Measurements from ENCODE around the gene BRIP1. TPM values are rescaled to one million over a fixed set of nuclear protein-coding genes. Genes with fewer than 3 reads are reported as not detected.

The BRIP1 gene
- total RNA-seq, 8 experiments from 2014 or later, result 0.50 to 11.9 (median 1.0) TPM

DNA sequence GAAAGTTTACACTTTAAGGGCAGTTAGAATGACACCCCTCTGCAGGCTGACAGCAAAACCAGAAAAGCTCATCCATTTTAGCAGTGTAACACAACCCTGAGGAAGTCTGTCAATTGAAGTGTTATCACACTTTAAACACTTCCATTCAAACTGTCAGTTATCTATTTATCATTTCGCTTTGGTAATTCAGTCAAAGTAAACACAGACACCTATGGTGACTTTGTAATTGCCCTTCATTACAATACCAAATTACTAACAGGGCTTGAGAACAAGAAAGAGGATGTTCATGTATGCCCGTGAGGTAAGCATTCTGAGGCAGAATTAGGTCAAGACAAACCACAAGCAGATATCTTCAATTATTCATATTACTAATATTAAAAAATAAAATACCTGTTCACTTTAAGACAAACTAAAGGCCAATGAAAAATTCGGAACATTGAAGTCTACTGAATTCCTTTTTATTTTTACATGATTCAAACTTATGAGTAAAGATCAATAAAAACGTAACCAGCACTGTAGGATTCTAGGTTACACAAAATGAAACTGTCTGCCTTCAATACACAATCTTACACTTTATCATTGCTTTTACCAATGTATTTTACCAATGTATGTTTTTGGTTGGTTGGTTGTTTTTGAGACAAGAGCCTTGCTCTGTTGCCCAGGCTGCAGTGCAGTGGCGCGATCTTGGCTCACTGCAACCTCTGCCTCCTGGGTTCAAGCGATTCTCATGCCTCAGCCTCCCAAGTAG lies 57.1 kb downstream of the BRIP1 start:
- H3K27ac ChIP-seq, result no peak overlapping the region
- in situ Hi-C loops (cut with MboI; ENCODE audit: low pct_unique_long_range_greater_than_20kb in 2 of 9, low sequenced_read_pairs in 9 of 9, unreplicated experiment in 9 of 9), result loop anchor here in 1 of 9 experiments (25.0 kb wide), 1 partner anchor 369 kb away; no protein-coding TSS in a partner anchor
- 74 to 100% (median 89%) methylated on average over 1 to 6 of the region's 7 CpGs; no CpG with 5 or more reads in 1 of the 10 experiments for WGBS, 10 experiments
- H3K4me3 ChIP-seq, result no peak overlapping the region
- H3K4me1 ChIP-seq (replicated peaks in 1 of 2), result peaks cover 0 to 3% of the 10 kb centered on the region in 2 donors
- ATAC-seq (replicated peaks in 6 of 8), result no peak

- Histone ChIP-seq H3K4me3 (no peak overlapping the region), H3K4me1 (replicated peaks in 1 of 2) (peaks cover 0 to 3% of the 10 kb centered on the region in 2 donors), H3K27ac (no peak overlapping the region)
- in situ Hi-C loops (cut with MboI; ENCODE audit: low pct_unique_long_range_greater_than_20kb in 2 of 9, low sequenced_read_pairs in 9 of 9, unreplicated experiment in 9 of 9), result loop anchor here in 1 of 9 experiments (25.0 kb wide), 1 partner anchor 368 kb away; no protein-coding TSS in a partner anchor
- ATAC-seq (replicated peaks in 6 of 8), result no peak
- 10 to 88% (median 86%) methylated on average over 1 of the region's 1 CpG; no CpG with 5 or more reads in 3 of the 10 experiments for WGBS, 10 experiments
Observed at GRCh38 chr17:61805399-61805798, 57.9 kb downstream of the BRIP1 start.

- Histone ChIP-seq H3K4me3 (no peak overlapping the region), H3K4me1 (replicated peaks in 1 of 2) (no peaks in the 10 kb centered on the region), H3K27ac (no peak overlapping the region)
- in situ Hi-C loops (cut with MboI; ENCODE audit: low pct_unique_long_range_greater_than_20kb in 2 of 9, low sequenced_read_pairs in 9 of 9, unreplicated experiment in 9 of 9), result loop anchor here in 1 of 9 experiments (25.0 kb wide), 1 partner anchor 366 kb away; no protein-coding TSS in a partner anchor
- 0 to 100% (median 86%) methylated on average over 1 of the region's 1 CpG; no CpG with 5 or more reads in 1 of the 10 experiments for WGBS, 10 experiments
- no peak for ATAC-seq (replicated peaks in 6 of 8)
Observed at GRCh38 chr17:61803796-61804195, 59.5 kb downstream of the BRIP1 start.

GRCh38 chr17:61803216-61803615 lies 60.1 kb downstream of the BRIP1 start:
- no peaks in the 10 kb centered on the region for H3K4me1 ChIP-seq (replicated peaks in 1 of 2)
- 95 to 100% (median 100%) methylated on average over 1 to 5 of the region's 6 CpGs; no CpG with 5 or more reads in 1 of the 10 experiments for WGBS, 10 experiments
- in situ Hi-C loops (cut with MboI; ENCODE audit: low pct_unique_long_range_greater_than_20kb in 2 of 9, low sequenced_read_pairs in 9 of 9, unreplicated experiment in 9 of 9), result loop anchor here in 1 of 9 experiments (25.0 kb wide), 1 partner anchor 366 kb away; no protein-coding TSS in a partner anchor
- H3K4me3 ChIP-seq, result no peak overlapping the region
- H3K27ac ChIP-seq, result no peak overlapping the region
- ATAC-seq (replicated peaks in 6 of 8), result no peak

GRCh38 chr17:61799812-61800484 lies 63.4 kb downstream of the BRIP1 start:
- Histone ChIP-seq H3K4me3 (no peak overlapping the region), H3K27ac (no peak overlapping the region), H3K4me1 (replicated peaks in 1 of 2) (no peaks in the 10 kb centered on the region)
- 89 to 100% (median 100%) methylated on average over 1 of the region's 1 CpG; no CpG with 5 or more reads in 5 of the 10 experiments for WGBS, 10 experiments
- in situ Hi-C loops (cut with MboI; ENCODE audit: low pct_unique_long_range_greater_than_20kb in 2 of 9, low sequenced_read_pairs in 9 of 9, unreplicated experiment in 9 of 9), result loop anchor here in 1 of 9 experiments (25.0 kb wide), 1 partner anchor 363 kb away; no protein-coding TSS in a partner anchor
- no peak for ATAC-seq (replicated peaks in 6 of 8)

DNA sequence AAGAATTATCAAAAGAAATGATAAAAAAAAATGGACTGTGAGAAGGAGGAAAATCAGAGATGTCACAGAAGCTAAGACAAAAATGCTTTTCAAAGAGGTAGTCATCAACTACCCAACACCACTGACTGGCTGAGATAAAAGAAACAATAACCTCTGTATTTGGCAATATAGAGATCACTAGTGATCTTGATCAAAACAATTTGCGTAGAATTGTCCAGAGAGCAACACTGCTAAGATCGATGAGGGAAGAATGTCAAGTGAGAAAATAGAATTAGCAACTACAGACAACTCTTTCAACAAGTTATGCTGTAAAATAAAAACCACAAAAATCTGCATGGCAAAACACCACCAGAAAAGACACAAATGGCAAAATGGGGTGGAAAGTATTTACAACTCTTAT lies 66.0 kb downstream of the BRIP1 start:
- Histone ChIP-seq H3K4me1 (replicated peaks in 1 of 2) (no peaks in the 10 kb centered on the region), H3K4me3 (no peak overlapping the region), H3K27ac (no peak overlapping the region)
- in situ Hi-C loops (cut with MboI; ENCODE audit: low pct_unique_long_range_greater_than_20kb in 2 of 9, low sequenced_read_pairs in 9 of 9, unreplicated experiment in 9 of 9), result no loop called here
- no peak for ATAC-seq (replicated peaks in 6 of 8)
- 60 to 100% (median 100%) methylated on average over 1 to 2 of the region's 2 CpGs for WGBS, 10 experiments

DNA sequence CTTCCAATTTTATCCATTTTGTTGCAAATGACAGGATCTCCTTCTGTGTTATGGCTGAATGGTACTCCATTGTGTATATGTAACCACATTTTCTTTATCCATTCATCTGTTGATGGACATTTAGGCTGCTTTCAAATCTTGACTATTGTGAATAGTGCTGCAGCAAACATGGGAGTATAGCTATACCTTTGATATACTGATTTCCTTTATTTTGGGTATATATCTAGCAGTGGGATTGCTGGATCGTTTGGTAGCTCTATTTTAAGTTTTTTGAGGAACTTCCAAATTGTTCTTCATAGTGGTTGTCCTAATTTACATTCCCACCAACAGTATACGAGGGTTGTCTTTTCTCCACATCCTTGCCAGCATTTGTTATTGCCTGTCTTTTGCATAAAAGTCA lies 67.8 kb downstream of the BRIP1 start:
- WGBS, 10 experiments, result 74 to 100% (median 92%) methylated on average over 1 to 2 of the region's 2 CpGs; no CpG with 5 or more reads in 3 of the 10 experiments
- Histone ChIP-seq H3K4me1 (replicated peaks in 1 of 2) (no peaks in the 10 kb centered on the region), H3K27ac (no peak overlapping the region), H3K4me3 (no peak overlapping the region)
- in situ Hi-C loops (cut with MboI; ENCODE audit: low pct_unique_long_range_greater_than_20kb in 2 of 9, low sequenced_read_pairs in 9 of 9, unreplicated experiment in 9 of 9), result no loop called here
- ATAC-seq (replicated peaks in 6 of 8), result no peak

GRCh38 chr17:61794792-61795191 lies 68.5 kb downstream of the BRIP1 start:
- Histone ChIP-seq H3K27ac (no peak overlapping the region), H3K4me3 (no peak overlapping the region), H3K4me1 (replicated peaks in 1 of 2) (no peaks in the 10 kb centered on the region)
- WGBS, 10 experiments, result 63 to 100% (median 100%) methylated on average over 1 of the region's 1 CpG; no CpG with 5 or more reads in 3 of the 10 experiments
- no peak for ATAC-seq (replicated peaks in 6 of 8)
- in situ Hi-C loops (cut with MboI; ENCODE audit: low pct_unique_long_range_greater_than_20kb in 2 of 9, low sequenced_read_pairs in 9 of 9, unreplicated experiment in 9 of 9), result no loop called here

DNA sequence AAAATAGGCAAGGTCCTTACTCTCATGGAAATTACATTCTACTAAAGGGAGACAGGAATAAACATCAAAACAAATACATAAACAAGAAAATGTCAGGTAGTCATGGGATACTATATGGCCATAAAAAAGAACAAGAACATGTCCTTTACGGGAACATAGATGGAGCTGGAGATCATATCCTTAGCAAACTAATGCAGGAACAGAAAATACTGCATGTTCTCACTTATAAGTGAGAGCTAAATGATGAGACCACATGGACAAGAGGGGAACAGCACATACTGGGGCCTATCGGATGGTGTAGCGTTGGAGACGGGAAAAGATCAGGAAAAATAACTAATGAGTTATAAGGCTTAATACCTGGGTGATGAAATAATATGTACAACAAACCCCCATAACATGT lies 69.1 kb downstream of the BRIP1 start:
- 94 to 100% (median 97%) methylated on average over 1 to 4 of the region's 4 CpGs for WGBS, 10 experiments
- in situ Hi-C loops (cut with MboI; ENCODE audit: low pct_unique_long_range_greater_than_20kb in 2 of 9, low sequenced_read_pairs in 9 of 9, unreplicated experiment in 9 of 9), result no loop called here
- Histone ChIP-seq H3K4me1 (replicated peaks in 1 of 2) (no peaks in the 10 kb centered on the region), H3K4me3 (no peak overlapping the region), H3K27ac (no peak overlapping the region)
- ATAC-seq (replicated peaks in 6 of 8), result no peak

GRCh38 chr17:61793565-61793964 lies 69.8 kb downstream of the BRIP1 start:
- H3K4me3 ChIP-seq, result no peak overlapping the region
- no peak overlapping the region for H3K27ac ChIP-seq
- in situ Hi-C loops (cut with MboI; ENCODE audit: low pct_unique_long_range_greater_than_20kb in 2 of 9, low sequenced_read_pairs in 9 of 9, unreplicated experiment in 9 of 9), result no loop called here
- no peaks in the 10 kb centered on the region for H3K4me1 ChIP-seq (replicated peaks in 1 of 2)
- ATAC-seq (replicated peaks in 6 of 8), result no peak
- WGBS, 10 experiments, result 89 to 100% (median 97%) methylated on average over 1 to 3 of the region's 3 CpGs

GRCh38 chr17:61789872-61790271 lies 73.5 kb downstream of the BRIP1 start:
- Histone ChIP-seq H3K4me1 (replicated peaks in 1 of 2) (no peaks in the 10 kb centered on the region), H3K4me3 (no peak overlapping the region), H3K27ac (no peak overlapping the region)
- in situ Hi-C loops (cut with MboI; ENCODE audit: low pct_unique_long_range_greater_than_20kb in 2 of 9, low sequenced_read_pairs in 9 of 9, unreplicated experiment in 9 of 9), result no loop called here
- ATAC-seq (replicated peaks in 6 of 8), result no peak

- Histone ChIP-seq H3K27ac (no peak overlapping the region), H3K4me3 (no peak overlapping the region), H3K4me1 (replicated peaks in 1 of 2) (no peaks in the 10 kb centered on the region)
- in situ Hi-C loops (cut with MboI; ENCODE audit: low pct_unique_long_range_greater_than_20kb in 2 of 9, low sequenced_read_pairs in 9 of 9, unreplicated experiment in 9 of 9), result no loop called here
- no peak for ATAC-seq (replicated peaks in 6 of 8)
- WGBS, 10 experiments, result 74 to 100% (median 92%) methylated on average over 1 to 5 of the region's 5 CpGs
Observed at GRCh38 chr17:61786088-61786487, 77.2 kb downstream of the BRIP1 start.

DNA sequence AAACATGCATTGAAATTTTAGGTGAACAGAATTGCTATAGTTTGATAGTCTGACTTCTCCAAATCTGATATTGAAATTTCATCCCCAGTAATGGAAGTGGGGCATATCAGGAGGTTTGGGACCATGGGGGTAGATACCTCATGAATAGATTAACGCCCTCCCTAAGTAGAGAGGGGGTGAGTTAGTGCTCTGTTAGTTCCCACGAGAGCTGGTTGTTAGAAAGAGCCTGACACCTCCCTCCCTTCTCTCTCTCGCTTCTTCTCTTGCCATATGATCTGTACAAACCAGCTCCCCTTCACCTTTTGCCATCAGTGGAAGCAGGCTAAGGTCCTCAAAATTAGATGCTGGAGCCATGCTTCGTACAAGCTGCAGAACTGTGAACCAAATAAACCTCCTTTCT lies 78.8 kb downstream of the BRIP1 start:
- 73 to 100% (median 96%) methylated on average over 1 to 4 of the region's 4 CpGs; no CpG with 5 or more reads in 3 of the 10 experiments for WGBS, 10 experiments
- H3K27ac ChIP-seq, result no peak overlapping the region
- in situ Hi-C loops (cut with MboI; ENCODE audit: low pct_unique_long_range_greater_than_20kb in 2 of 9, low sequenced_read_pairs in 9 of 9, unreplicated experiment in 9 of 9), result no loop called here
- H3K4me1 ChIP-seq (replicated peaks in 1 of 2), result no peaks in the 10 kb centered on the region
- no peak for ATAC-seq (replicated peaks in 6 of 8)
- H3K4me3 ChIP-seq, result no peak overlapping the region

Data from motor neuron (in vitro differentiated cells).